Measurements from ENCODE around the gene RAPGEF2. TPM values are rescaled to one million over a fixed set of nuclear protein-coding genes. Genes with fewer than 3 reads are reported as not detected.
"Not testable (repeated sequence)": the region's sequence is repeated elsewhere in the genome, so short reads cannot be mapped to it uniquely, and the experiment has no call there.

The RAPGEF2 gene
- total and polyA plus RNA-seq, 2 donors from 2014 or later: 6.9 to 50.6 TPM

DNA sequence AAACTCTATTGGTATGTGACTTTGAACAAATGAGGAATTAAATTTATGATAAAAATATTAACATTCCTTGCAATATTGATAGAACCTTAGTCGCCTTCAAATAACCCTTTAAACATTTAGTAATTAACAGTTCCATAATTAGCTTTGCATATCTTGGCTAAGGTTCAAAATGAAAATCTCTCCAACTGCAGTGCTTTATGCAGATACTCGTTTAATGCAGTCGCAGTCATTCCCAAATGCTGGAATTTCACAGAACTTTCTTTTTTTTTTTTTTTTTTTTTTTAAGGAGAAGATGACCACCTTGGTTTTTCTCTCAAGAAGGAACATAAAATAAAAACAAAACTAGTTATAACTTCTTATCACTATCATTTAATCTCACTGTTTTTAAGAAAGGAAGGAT, 5.2 kb downstream of the RAPGEF2 start:
- Histone ChIP-seq H3K9me3 (ENCODE audit: control insufficient read depth in 2 of 3, insufficient read depth in 1 of 3, low read length in 3 of 3) (no peaks in the 10 kb centered on the region), H3K27ac (ENCODE audit: low read depth in 2 of 2, low read length in 2 of 2) (no peak overlapping the region), H3K36me3 (ENCODE audit: control insufficient read depth in 2 of 3, insufficient read depth in 3 of 3, low read length in 3 of 3) (no peaks in the 10 kb centered on the region), H3K4me1 (ENCODE audit: control insufficient read depth in 2 of 3, insufficient read depth in 2 of 3, low read depth in 1 of 3, low read length in 3 of 3) (peaks cover 2 to 12% (median 4%) of the 10 kb centered on the region in 3 donors), H3K27me3 (ENCODE audit: control insufficient read depth, insufficient read depth, low read length) (no peaks in the 10 kb centered on the region), H3K4me3 (ENCODE audit: low read length in 3 of 3) (no peak overlapping the region), H3K9ac (ENCODE audit: low read length in 3 of 3) (no peak overlapping the region)
- DNase-seq (no peak), FAIRE-seq (no peak)
- TF ChIP-seq CTCF (IDR thresholded peaks at IDR 0.05; ENCODE audit: borderline replicate concordance, extremely low read depth, insufficient read depth): no peak
- intact Hi-C loops (cut with DNase I): no loop called here

DNA sequence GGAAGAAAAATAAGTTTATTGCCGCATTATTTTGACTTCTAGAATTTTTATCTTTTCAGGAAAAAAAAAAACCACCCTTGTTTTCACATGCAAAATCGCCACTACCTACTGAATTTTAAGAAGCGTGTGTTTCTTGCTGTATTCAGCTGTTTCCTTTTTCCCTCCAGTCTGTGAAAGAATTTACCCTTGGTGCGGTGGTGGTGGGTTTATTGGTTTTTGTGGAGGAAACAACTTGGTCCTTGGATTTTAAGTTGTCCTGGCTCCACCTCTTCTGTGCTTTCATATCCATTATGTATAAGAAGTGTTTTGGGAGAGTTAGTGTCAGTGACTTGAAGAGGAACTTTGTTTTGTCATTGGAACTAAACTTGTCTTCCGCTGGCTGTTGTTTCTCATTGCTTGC, 8.1 kb downstream of the RAPGEF2 start:
- no peak overlapping the region for H3K4me3 ChIP-seq (ENCODE audit: low read length in 3 of 3)
- DNase-seq (no peak), FAIRE-seq (no peak)
- intact Hi-C loops (cut with DNase I): no loop called here
- no peaks in the 10 kb centered on the region for H3K36me3 ChIP-seq (ENCODE audit: control insufficient read depth in 2 of 3, insufficient read depth in 3 of 3, low read length in 3 of 3)
- no peak overlapping the region for H3K27ac ChIP-seq (ENCODE audit: low read depth in 2 of 2, low read length in 2 of 2)
- H3K9ac ChIP-seq (ENCODE audit: low read length in 3 of 3): no peak overlapping the region
- TF ChIP-seq CTCF (IDR thresholded peaks at IDR 0.05; ENCODE audit: borderline replicate concordance, extremely low read depth, insufficient read depth): no peak
- no peaks in the 10 kb centered on the region for H3K27me3 ChIP-seq (ENCODE audit: control insufficient read depth, insufficient read depth, low read length)
- peaks cover 0 to 12% (median 2%) of the 10 kb centered on the region in 3 donors for H3K4me1 ChIP-seq (ENCODE audit: control insufficient read depth in 2 of 3, insufficient read depth in 2 of 3, low read depth in 1 of 3, low read length in 3 of 3)
- no peaks in the 10 kb centered on the region for H3K9me3 ChIP-seq (ENCODE audit: control insufficient read depth in 2 of 3, insufficient read depth in 1 of 3, low read length in 3 of 3)

- no peak for FAIRE-seq
- Histone ChIP-seq H3K4me3 (ENCODE audit: low read length in 3 of 3) (no peak overlapping the region), H3K4me1 (ENCODE audit: control insufficient read depth in 2 of 3, insufficient read depth in 2 of 3, low read depth in 1 of 3, low read length in 3 of 3) (peaks cover 0 to 11% (median 0%) of the 10 kb centered on the region in 3 donors), H3K27me3 (ENCODE audit: control insufficient read depth, insufficient read depth, low read length) (no peaks in the 10 kb centered on the region), H3K27ac (ENCODE audit: low read depth in 2 of 2, low read length in 2 of 2) (no peak overlapping the region), H3K36me3 (ENCODE audit: control insufficient read depth in 2 of 3, insufficient read depth in 3 of 3, low read length in 3 of 3) (no peaks in the 10 kb centered on the region), H3K9ac (ENCODE audit: low read length in 3 of 3) (no peak overlapping the region), H3K9me3 (ENCODE audit: control insufficient read depth in 2 of 3, insufficient read depth in 1 of 3, low read length in 3 of 3) (no peaks in the 10 kb centered on the region)
- intact Hi-C loops (cut with DNase I): no loop called here
- DNase-seq: no peak
- no peak for TF ChIP-seq CTCF (IDR thresholded peaks at IDR 0.05; ENCODE audit: borderline replicate concordance, extremely low read depth, insufficient read depth)
These were observed 8.5 kb downstream of the RAPGEF2 start for GRCh38 chr4:159111416-159111815.

DNA sequence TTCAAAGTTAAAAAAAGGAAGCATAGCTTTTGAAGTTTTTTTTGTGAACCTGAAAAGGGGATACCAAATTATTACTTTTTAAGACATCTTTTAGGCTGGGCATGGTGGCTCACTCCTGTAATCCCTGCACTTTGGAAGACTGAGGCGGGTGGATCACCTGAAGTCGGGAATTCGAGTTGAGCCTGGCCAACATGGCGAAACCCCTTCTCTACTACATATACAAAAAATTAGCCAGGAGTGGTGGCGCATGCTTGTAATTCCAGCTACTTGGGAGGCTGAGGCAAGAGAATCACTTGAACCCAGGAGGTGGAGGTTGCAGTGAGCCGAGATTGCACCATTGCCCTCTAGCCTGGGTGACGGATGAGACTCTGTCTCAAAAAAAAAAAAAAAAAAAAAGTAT, 10.5 kb downstream of the RAPGEF2 start:
- H3K9me3 ChIP-seq (ENCODE audit: control insufficient read depth in 2 of 3, insufficient read depth in 1 of 3, low read length in 3 of 3); H3K36me3 ChIP-seq (ENCODE audit: control insufficient read depth in 2 of 3, insufficient read depth in 3 of 3, low read length in 3 of 3); H3K4me1 ChIP-seq (ENCODE audit: control insufficient read depth in 2 of 3, insufficient read depth in 2 of 3, low read depth in 1 of 3, low read length in 3 of 3); H3K27ac ChIP-seq (ENCODE audit: low read depth in 2 of 2, low read length in 2 of 2); intact Hi-C loops (cut with DNase I); H3K4me3 ChIP-seq (ENCODE audit: low read length in 3 of 3); DNase-seq; H3K27me3 ChIP-seq (ENCODE audit: control insufficient read depth, insufficient read depth, low read length); FAIRE-seq; H3K9ac ChIP-seq (ENCODE audit: low read length in 3 of 3): not testable (repeated sequence)

DNA sequence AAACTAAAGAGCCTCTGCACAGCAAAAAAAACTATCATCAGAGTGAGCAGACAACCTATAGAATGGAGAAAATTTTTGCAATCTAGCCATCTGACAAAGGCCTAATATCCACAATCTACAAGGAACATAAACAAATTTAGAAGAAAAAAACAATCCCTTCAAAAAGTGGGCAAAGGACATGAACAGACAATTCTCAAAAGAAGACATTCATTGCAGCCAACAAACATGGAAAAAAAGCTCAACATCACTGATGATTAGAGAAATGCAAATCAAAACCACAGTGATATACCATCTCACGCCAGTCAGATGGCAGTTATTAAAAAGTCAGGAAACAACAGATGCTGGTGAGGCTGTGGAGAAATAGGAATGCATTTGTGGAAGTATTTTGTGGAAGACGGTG, 13.2 kb downstream of the RAPGEF2 start:
- FAIRE-seq; H3K4me1 ChIP-seq (ENCODE audit: control insufficient read depth in 2 of 3, insufficient read depth in 2 of 3, low read depth in 1 of 3, low read length in 3 of 3); H3K4me3 ChIP-seq (ENCODE audit: low read length in 3 of 3); intact Hi-C loops (cut with DNase I); H3K27me3 ChIP-seq (ENCODE audit: control insufficient read depth, insufficient read depth, low read length); H3K27ac ChIP-seq (ENCODE audit: low read depth in 2 of 2, low read length in 2 of 2); DNase-seq; H3K9me3 ChIP-seq (ENCODE audit: control insufficient read depth in 2 of 3, insufficient read depth in 1 of 3, low read length in 3 of 3); H3K36me3 ChIP-seq (ENCODE audit: control insufficient read depth in 2 of 3, insufficient read depth in 3 of 3, low read length in 3 of 3); H3K9ac ChIP-seq (ENCODE audit: low read length in 3 of 3): not testable (repeated sequence)

- intact Hi-C loops (cut with DNase I); H3K4me1 ChIP-seq (ENCODE audit: control insufficient read depth in 2 of 3, insufficient read depth in 2 of 3, low read depth in 1 of 3, low read length in 3 of 3); H3K36me3 ChIP-seq (ENCODE audit: control insufficient read depth in 2 of 3, insufficient read depth in 3 of 3, low read length in 3 of 3); H3K9me3 ChIP-seq (ENCODE audit: control insufficient read depth in 2 of 3, insufficient read depth in 1 of 3, low read length in 3 of 3); H3K27me3 ChIP-seq (ENCODE audit: control insufficient read depth, insufficient read depth, low read length); H3K4me3 ChIP-seq (ENCODE audit: low read length in 3 of 3); DNase-seq; H3K27ac ChIP-seq (ENCODE audit: low read depth in 2 of 2, low read length in 2 of 2); H3K9ac ChIP-seq (ENCODE audit: low read length in 3 of 3); FAIRE-seq: not testable (repeated sequence)
These were observed 13.8 kb downstream of the RAPGEF2 start for GRCh38 chr4:159116693-159117092.

Measured in kidney (tissue), 14 donors.